Endothelial cell of umbilical vein (primary cell): Measurements from ENCODE around the gene PKN1. TPM values are rescaled to one million over a fixed set of nuclear protein-coding genes. Genes with fewer than 3 reads are reported as not detected.
A peak's percentile ranks its signal among the peaks of the same experiment; 100 is the strongest.

Experiments used
- BruUV-seq: library from RNA; stranded (reverse); fragments of 400-500 nt; replicated peaks from 2 replicates; lab custom pipeline; 2021; lab: Mats Ljungman, UMichigan
- CTCF ChIA-PET: fragments of 300-600, 350-600 bp; sonication (Branson Sonifier 250); formaldehyde crosslinking; loops from one replicate; lab custom pipeline; 2021; ENCODE audit warnings: antibody characterized with exemption, inconsistent platforms; lab: Charles Lee
- POLR2A ChIA-PET: fragments of 300-600, 350-600 bp; sonication (Branson Sonifier 250); formaldehyde crosslinking; loops from one replicate; lab custom pipeline; 2021; ENCODE audit warnings: antibody characterized with exemption, inconsistent platforms; lab: Charles Lee
- DNase-seq: peaks from one replicate; pipeline ENCODE4 v3.0.0-alpha.2; 2011; ENCODE audit warnings: low read depth, low spot score
- FAIRE-seq: peaks from 2 replicates; lab custom pipeline; 2011; peaks lifted over from hg19 to GRCh38; lab: Jason Lieb, UNC
- H2AFZ ChIP-seq: 2 replicates; pipeline ENCODE4 v1.6.0; 2012; ENCODE audit warnings: low read depth, low read length, control low read depth, inconsistent platforms
- H3K27ac ChIP-seq: 2 replicates; pipeline ENCODE4 v1.5.1; 2011; ENCODE audit warnings: low read depth, mild to moderate bottlenecking, control low read depth, low read length, moderate library complexity; ENCODE audit not compliant: insufficient read depth
- H3K27me3 ChIP-seq, 2 experiments: 2 replicates each; pipeline versions ENCODE4 v1.6.0 to v1.6.1; 2011; ENCODE audit warnings: low read length in 2 of 2, mixed read lengths in 1 of 2; ENCODE audit not compliant: control insufficient read depth in 2 of 2, insufficient read depth in 2 of 2
- H3K36me3 ChIP-seq, 2 experiments: 2 replicates in 1 of 2; 3 replicates in 1 of 2; pipeline ENCODE4 v1.5.1; 2011; ENCODE audit warnings: low read length in 2 of 2, mild to moderate bottlenecking in 1 of 2, moderate library complexity in 1 of 2; ENCODE audit not compliant: control insufficient read depth in 2 of 2, insufficient read depth in 2 of 2; ENCODE audit errors: extremely low read depth in 1 of 2
- H3K4me1 ChIP-seq: 3 replicates; pipeline ENCODE4 v1.5.1; 2011; ENCODE audit warnings: mild to moderate bottlenecking, low read length; ENCODE audit not compliant: control insufficient read depth, insufficient read depth; ENCODE audit errors: extremely low read depth
- H3K4me2 ChIP-seq: 2 replicates; pipeline ENCODE4 v1.6.1; 2011; ENCODE audit warnings: low read length, control low read depth, mixed read lengths; ENCODE audit not compliant: insufficient read depth
- H3K4me3 ChIP-seq, 3 experiments: fragments of 200-600 bp in 1 of 3; sonication (generic), shearing (Covaris generic) in 1 of 3; replicated peaks in 1 of 3; 2 replicates each; pipeline ENCODE4 v1.5.1; 2011 to 2016; ENCODE audit warnings: control low read depth in 3 of 3, low read length in 3 of 3, mild to moderate bottlenecking in 2 of 3, inconsistent platforms in 1 of 3, low read depth in 1 of 3, moderate library complexity in 1 of 3; ENCODE audit not compliant: insufficient read depth in 1 of 3
- H3K79me2 ChIP-seq: 2 replicates; pipeline ENCODE4 v1.6.0; 2012; ENCODE audit warnings: low read length, inconsistent platforms; ENCODE audit not compliant: control insufficient read depth, insufficient read depth
- H3K9ac ChIP-seq: replicated peaks from 2 replicates; pipeline ENCODE3; 2011; ENCODE audit warnings: low read length, control low read depth; ENCODE audit not compliant: insufficient read depth; ENCODE audit errors: extremely low read depth
- H3K9me1 ChIP-seq: replicated peaks from 3 replicates; pipeline ENCODE4 v1.6.0; 2011; ENCODE audit warnings: mild to moderate bottlenecking, low read length; ENCODE audit not compliant: control insufficient read depth, insufficient read depth; ENCODE audit errors: extremely low read depth
- H3K9me3 ChIP-seq: replicated peaks from 2 replicates; pipeline ENCODE4 v1.5.1; 2012; ENCODE audit warnings: low read length, inconsistent platforms; ENCODE audit not compliant: control insufficient read depth, insufficient read depth
- H4K20me1 ChIP-seq: replicated peaks from 2 replicates; pipeline ENCODE3; 2011; ENCODE audit warnings: mild to moderate bottlenecking, low read length; ENCODE audit not compliant: control insufficient read depth, insufficient read depth; ENCODE audit errors: extremely low read depth
- FOS ChIP-seq: IDR thresholded peaks from 2 replicates; pipeline ENCODE4 v1.6.1; 2011; ENCODE audit warnings: mild to moderate bottlenecking, low read length, moderate library complexity, borderline replicate concordance; ENCODE audit not compliant: insufficient read depth
- GATA2 ChIP-seq: IDR thresholded peaks from 2 replicates; pipeline ENCODE4 v1.7.0; 2011; ENCODE audit warnings: low read depth, mild to moderate bottlenecking, moderate library complexity, mixed read lengths, low read length; ENCODE audit not compliant: insufficient read length, insufficient read depth
- JUN ChIP-seq: IDR thresholded peaks from 2 replicates; pipeline ENCODE4 v1.6.1; 2011; ENCODE audit warnings: borderline replicate concordance, low read depth; ENCODE audit not compliant: insufficient read length, insufficient read depth
- MYC ChIP-seq: IDR thresholded peaks from one replicate; pipeline ENCODE4 v1.6.1; 2011; ENCODE audit warnings: mild to moderate bottlenecking, low read depth, low read length
- POLR2A ChIP-seq: IDR thresholded peaks from 2 replicates; pipeline ENCODE4 v1.6.1; 2012; ENCODE audit warnings: low read depth, mild to moderate bottlenecking, control low read depth, low read length
- POLR2AphosphoS5 ChIP-seq: IDR thresholded peaks from 2 replicates; pipeline ENCODE4 v1.6.1; 2012; ENCODE audit warnings: low read depth, mild to moderate bottlenecking, control low read depth, low read length, moderate library complexity; ENCODE audit not compliant: insufficient read depth
- dilution Hi-C: fragments of 300-500 bp; cut with MboI; formaldehyde crosslinking; loops from one replicate; pipeline ENCODE4 v1.15.0; 2019; ENCODE audit warnings: low sequenced_read_pairs; ENCODE audit not compliant: extremely low pct_ligation_motif_present
- intact Hi-C: fragments of 100-400 bp; cut with micrococcal nuclease; formaldehyde crosslinking; loops from one replicate; pipeline ENCODE4 v1.10.0; 2022
- polyA plus RNA-seq, 4 experiments: library from polyadenylated mRNA; depleted of rRNA in 3 of 4; stranded (reverse) in 3 of 4; unstranded in 1 of 4; fragments of >200 nt; gene quantifications; 2 replicates each; pipeline versions ENCODE4 v1.2.1 to v1.2.3, GENCODE V29; 2011 to 2012; ENCODE audit warnings: missing spikeins in 1 of 4
- total RNA-seq: library from RNA; stranded (reverse); gene quantifications from 2 replicates; pipeline ENCODE4 v1.2.3, GENCODE V29; 2021
- TF ChIP-seq, protein P1 (sequence below): IDR thresholded peaks from 2 replicates; pipeline ENCODE4 v1.6.1; 2011; ENCODE audit not compliant: insufficient read depth, insufficient read length

Gene PKN1
- total and polyA plus RNA-seq, 2 donors (not counting 3 experiments of a cell fraction or from before 2014, with no cell fraction given) = 148 to 302 TPM

- DNase-seq = no peak
- no peak for TF ChIP-seq FOS
- TF ChIP-seq MYC = no peak
- no peak for TF ChIP-seq POLR2A
- TF ChIP-seq, protein P1, sequence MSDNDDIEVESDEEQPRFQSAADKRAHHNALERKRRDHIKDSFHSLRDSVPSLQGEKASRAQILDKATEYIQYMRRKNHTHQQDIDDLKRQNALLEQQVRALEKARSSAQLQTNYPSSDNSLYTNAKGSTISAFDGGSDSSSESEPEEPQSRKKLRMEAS = no peak
- TF ChIP-seq JUN = no peak
- TF ChIP-seq GATA2 = no peak
- H3K27ac ChIP-seq = peak overlapping the region; percentile 78
- H3K9ac ChIP-seq = peak overlapping the region; percentile 61
- ChIA-PET CTCF (interaction anchor here (1.7 kb wide), 1 partner anchor 37 kb away, joined by 6 read pairs; no protein-coding TSS in a partner anchor), POLR2A (no interaction called here)
- H4K20me1 ChIP-seq = no peaks in the 10 kb centered on the region
- peak overlapping the region; percentile 43 to 84 (median 79) for H3K4me3 ChIP-seq
- H3K79me2 ChIP-seq = peaks cover 67% of the 10 kb centered on the region
- H3K4me1 ChIP-seq = peaks cover 46% of the 10 kb centered on the region
- intact Hi-C loops = loop anchor here (1.0 kb wide), 1 partner anchor 16 kb away; the partner anchor contains the start of gene DDX39A
- BruUV-seq = TSS peak; percentile 7
- H3K4me2 ChIP-seq = peak overlapping the region; percentile 89
- dilution Hi-C loops = no loop called here
- peak overlapping the region; percentile 12 for H2AFZ ChIP-seq
- no peaks in the 10 kb centered on the region for H3K9me3 ChIP-seq
- no peak for FAIRE-seq
- no peaks in the 10 kb centered on the region for H3K36me3 ChIP-seq
- H3K9me1 ChIP-seq = no peaks in the 10 kb centered on the region
- H3K27me3 ChIP-seq = peaks cover 0 to 2% of the 10 kb centered on the region in 2 experiments
These were observed 2.4 kb downstream of the PKN1 start for GRCh38 chr19:14435320-14436050.

DNA sequence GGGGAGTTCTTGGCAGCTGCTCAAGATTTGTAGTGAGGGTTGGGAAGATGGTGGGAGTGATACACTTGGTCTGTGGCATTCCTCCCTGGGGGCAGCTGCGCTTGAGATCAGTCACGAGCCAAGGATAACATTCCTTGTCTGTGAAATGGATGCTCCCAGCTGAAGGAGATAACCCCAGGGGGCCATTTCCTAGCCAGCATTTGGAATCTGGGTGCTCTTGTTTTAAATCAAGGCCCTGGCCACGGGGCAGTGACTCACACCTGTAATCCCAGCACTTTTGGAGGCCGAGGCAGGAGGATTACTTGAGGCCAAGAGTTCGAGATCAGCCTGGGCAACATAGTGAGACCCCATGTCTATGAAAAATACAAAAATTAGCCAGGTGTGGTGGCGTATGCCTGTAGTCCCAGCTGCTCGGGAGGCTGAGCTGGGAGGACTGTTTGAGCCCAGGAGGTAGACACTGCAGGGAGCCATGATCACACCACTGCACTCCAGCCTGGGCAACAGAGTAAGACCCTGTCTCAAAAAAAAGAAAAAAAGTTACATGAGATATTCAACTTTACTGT, 4.6 kb downstream of the PKN1 start:
- Histone ChIP-seq H3K79me2 (peaks cover 73% of the 10 kb centered on the region), H3K4me3 (no peak overlapping the region), H3K36me3 (peaks cover 0 to 11% of the 10 kb centered on the region in 2 experiments), H3K4me1 (peaks cover 48% of the 10 kb centered on the region), H3K9me3 (no peaks in the 10 kb centered on the region), H3K9me1 (no peaks in the 10 kb centered on the region), H3K4me2 (no peak overlapping the region), H3K9ac (no peak overlapping the region), H4K20me1 (no peaks in the 10 kb centered on the region), H3K27ac (no peak overlapping the region), H2AFZ (no peak overlapping the region), H3K27me3 (no peaks in the 10 kb centered on the region)
- intact Hi-C loops = no loop called here
- TF ChIP-seq POLR2A = no peak
- TF ChIP-seq POLR2AphosphoS5 = no peak
- TF ChIP-seq GATA2 = no peak
- TF ChIP-seq JUN = no peak
- no peak for TF ChIP-seq FOS
- DNase-seq (no peak), FAIRE-seq (no peak)
- ChIA-PET CTCF (no interaction called here), POLR2A (no interaction called here)
- dilution Hi-C loops = no loop called here
- BruUV-seq = no TSS peak
